HG02884 (cell line): ENCODE results near the gene PPP5C.
"Not testable (repeated sequence)": the region's sequence is repeated elsewhere in the genome, so short reads cannot be mapped to it uniquely, and the experiment has no call there.

Experiments
- ATAC-seq: cut with Tn5 transposase; IDR thresholded peaks from one replicate; pipeline ENCODE4 v1.9.1; 2021; ENCODE audit warnings: mild to moderate bottlenecking, moderate library complexity; ENCODE audit not compliant: unreplicated experiment

PPP5C gene

DNA sequence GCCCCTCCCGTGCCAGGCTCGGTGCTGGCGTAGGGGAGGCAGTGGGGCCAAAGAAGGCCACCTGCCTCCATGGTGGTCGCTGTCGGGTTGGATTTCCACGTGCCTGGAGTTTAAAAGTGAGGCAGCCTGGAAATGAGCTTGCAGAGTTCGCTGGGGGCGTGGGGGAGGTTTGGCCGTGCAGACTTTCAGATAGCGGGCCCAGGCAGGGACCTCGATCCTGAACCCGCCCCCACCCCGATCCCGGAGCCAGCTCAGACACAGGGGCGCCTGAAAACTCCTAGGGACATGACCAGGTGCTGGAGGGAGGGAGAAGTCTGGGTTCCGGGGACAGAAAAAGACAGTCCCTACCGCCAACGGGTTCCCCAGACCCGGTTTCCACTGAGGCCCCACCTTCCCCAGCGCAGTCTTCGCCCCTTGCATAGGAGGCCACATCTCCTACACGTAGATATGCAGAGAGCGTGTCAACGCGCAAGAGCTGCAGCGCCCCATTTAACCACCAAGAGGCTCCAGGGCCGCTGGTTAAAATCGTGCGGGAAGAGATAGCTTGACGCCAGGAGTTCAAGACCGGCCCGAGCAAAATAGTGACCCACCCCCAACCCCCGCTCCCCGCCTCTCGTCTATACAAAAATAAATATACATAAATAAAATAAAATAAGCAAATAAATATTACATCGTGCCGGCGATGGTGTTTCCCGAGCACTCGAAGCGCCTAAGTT, 58.0 kb downstream of the PPP5C start:
- no peak for ATAC-seq

DNA sequence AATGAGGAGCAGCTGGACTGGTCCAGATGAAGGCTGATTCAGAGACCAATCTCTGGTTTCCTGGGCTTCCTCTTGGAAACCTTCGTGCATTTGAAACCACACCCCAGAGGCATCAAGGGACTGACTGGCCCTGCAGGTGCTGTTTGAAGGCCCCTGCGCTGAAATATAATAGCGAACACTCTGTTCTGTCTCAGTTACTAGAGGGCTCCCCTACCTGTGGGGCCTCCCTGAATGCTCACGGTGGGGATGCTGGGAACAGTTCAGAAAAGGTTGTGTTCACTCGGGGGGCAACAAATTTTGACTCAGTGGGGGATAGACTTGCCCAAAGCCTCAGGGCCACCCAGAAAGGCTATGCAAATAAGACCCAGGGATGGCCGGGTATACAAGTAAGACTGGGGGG, 60.1 kb downstream of the PPP5C start:
- ATAC-seq: no peak

DNA sequence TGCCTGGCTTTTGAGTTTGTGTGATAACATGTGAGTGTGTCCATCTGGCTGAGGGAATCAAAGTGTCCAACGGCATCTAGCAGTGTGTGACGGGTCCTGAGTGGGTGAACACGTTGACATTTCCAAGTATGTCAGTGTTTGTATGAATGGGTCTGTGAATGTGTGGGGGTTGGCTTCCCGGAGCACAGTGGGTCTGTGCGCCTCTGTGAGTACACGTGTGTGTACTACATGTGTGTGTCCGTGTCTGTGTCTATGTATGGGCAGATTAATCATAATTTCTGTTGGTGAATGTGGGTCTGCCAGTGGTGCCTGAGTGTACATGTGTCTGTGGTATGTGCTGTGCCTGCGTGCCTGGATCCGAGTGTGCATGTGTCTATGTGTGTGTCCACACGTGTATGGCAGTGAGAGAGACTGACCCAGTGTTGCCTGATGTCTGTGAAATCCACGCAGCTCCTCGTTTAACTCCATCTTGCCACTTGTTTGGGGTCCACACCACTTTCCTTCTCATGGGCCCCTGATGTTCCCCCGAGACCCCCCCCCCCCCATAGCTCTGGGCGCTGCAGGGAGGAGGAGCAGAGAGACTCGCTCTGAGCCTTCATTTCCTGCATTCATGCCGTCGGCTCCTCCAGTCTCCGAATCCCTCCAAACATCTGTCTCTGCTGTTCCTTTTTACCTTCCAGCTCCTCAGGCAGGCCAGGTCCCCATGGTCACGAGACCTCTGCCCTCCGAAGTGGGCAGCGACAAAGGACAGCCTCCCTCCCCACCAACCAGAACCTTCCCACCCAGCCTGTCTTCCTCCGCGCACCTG, 61.2 kb downstream of the PPP5C start:
- no peak for ATAC-seq

DNA sequence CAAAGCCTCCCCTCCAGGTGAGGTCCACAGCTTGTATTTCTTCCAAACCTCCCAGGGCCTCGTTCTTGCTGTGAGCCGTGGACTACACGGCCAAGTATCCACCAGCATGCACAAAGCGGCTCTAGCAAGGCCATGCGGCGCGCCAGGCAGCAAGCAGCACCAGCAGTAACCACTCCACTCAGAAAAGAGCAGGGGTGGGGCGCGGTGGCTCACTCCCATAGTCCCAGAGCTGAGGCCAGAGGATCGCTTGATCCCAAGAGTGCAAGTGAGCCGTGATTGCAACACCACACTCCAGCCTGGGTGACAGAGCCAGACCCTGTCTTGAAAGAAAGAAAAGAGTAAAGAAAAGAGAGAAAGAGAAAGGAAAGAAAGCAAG, 61.8 kb downstream of the PPP5C start:
- ATAC-seq: no peak

DNA sequence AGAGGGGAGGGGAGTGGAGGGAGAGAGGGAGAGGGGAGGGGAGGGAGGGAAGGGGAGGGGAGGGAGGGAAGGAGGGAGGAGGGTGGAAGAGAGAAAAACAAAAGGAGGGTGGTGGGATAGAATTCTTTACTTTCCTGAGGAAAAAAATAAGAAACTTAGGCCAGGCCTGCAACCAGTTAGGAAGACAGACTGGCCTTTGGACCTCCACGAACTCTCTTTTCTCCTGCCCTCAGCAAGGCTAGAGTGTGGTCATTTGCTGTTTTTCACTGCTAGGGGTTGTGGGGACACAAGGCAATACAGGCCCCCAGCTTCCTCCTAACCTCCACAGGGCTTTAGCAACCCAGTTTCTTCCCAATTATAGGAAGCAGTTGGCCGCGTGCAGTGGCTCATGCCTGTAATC, 62.3 kb downstream of the PPP5C start:
- ATAC-seq: no peak

DNA sequence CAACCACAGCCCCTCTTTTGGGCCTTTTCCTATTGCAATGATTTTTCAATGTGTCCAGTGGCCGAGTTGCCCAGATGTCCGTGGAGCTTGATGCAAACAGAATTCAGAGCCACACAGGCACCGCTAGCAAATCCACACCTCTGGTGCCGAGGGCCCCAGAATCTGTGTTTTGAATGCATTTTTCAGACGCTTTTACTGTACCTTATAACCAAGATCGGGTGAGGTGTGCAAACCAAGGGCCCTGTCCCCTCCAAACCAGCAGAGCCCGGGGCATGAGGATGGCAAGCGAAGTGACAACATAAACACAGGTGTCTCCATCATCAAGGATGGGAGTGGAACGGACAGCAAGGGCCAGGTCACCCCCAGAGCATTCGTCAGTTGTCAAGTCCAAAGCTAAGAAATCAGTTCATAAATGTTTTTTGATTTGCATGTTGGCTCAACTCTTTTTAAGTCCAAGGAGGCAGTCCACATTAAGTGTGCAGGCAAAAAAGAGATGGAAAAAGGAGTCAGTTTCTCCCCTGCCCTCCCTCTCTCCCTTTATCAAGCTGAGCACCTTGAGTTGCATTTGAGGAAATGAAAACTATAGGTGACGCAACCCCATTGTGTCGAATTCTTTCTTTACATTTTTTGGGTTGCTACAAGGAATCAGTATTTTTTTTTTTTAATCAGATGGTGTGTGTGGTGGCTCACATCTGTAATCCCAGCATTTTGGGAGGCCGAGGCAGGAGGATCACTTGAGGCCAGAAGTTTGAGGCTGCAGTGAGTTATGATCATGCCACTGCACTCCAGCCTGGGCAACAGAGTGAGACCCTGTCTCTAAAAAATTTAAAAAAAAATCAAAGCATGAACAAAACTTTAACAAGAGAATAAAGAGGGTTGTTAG, 63.6 kb downstream of the PPP5C start:
- no peak for ATAC-seq

DNA sequence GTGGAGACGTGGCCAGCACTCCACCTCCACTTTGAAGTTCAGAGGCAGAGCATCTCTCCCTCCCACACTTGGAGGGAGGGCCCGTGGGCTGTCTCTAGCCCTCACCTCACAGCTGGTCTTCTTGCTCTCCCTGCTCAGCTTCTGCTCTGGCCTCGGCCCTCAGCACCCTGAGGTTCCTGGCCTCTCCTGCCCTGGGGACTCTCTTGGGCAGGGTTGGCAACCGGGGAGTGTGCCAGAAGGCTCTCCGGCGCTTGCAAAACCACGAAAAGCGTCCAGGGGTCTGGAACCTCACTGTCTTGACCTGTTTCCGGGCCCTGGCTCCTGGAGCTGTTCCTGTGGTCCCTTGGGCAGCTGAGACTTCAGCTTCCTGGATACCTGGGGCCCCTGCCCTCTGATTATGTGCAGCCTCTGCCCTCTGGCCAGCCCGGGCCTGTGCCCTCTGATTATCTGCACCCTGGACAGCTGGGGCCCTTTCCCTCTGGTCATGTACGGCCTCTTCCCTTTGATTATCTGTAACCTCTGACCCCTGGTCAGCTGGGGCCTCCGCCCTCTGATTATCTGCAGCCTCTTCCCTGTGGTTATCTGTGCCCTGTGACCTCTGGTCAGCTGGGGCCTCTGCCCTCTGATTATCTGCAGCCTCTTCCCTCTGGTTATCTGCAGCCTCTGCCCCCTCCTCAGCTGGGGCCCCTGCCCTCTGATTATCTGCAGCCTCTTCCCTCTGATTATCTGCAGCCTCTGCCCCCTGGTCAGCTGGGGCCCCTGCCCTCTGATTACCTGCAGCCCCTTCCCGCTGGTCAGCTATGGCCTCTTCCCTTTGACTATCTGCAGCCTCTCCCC, 64.4 kb downstream of the PPP5C start:
- ATAC-seq: no peak

DNA sequence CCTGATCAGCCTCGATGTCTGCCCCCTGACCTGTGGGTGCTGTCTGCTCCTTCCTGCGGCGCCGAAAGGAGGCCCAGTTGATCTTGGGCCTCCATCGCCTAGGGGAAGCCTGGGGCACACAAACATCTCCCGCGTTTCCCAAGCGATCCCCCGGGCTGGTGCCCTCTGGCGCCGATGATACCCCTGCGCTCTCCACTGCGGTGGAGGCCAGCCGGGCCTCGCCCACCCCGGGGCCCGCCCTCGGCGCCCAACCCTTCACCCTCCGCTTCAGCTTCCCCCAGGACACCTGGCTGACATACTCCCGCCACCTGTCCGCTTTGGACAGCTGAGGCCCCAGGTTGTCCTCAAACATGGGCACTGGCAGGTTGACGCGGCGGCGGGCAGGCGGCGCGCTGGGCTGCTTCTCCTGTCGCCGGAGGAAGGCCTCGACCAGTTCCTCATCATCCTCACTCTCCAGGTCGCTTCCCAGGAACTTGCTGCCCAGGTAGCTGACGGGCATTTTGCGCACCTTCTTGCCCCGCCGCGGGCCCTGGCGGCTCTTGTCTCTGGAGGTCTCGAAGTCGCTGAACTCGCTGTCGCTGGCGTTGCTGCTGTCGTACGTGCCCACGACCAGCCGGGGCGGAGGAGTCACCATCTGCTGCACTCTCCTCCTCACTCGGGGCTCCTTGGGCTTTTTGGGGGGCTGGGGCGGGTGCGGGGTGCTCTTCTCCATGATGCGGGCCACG, 65.2 kb downstream of the PPP5C start:
- no peak for ATAC-seq

DNA sequence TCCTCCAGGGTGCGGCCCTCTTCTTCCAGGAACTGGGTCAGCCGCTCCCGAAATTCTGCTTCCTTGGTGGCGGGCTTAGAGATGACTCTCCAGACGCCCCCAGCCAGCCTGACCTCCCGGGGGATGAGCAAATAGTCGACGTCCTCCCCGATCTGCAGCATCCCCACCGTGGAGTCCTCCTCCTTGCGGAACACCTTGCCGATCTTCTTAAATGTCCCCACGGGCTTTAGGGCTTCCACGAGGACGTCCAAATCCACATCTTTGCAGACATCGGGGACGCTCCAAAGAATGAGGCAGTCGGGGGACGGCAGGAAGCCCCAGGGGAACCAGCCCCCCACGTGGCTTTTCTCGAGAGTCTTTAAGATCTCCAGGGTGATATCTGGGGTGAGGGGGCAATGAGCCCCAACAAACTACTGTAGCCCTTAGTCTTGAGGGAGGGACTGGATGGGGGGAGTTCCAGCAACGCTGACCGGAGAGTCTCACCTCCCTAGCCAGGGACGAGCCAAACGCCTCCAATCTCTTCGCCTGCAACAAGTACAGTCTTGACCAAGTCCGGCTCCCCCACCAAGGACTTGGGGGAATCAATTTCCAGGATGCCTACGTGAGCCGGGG, 65.9 kb downstream of the PPP5C start:
- no peak for ATAC-seq

DNA sequence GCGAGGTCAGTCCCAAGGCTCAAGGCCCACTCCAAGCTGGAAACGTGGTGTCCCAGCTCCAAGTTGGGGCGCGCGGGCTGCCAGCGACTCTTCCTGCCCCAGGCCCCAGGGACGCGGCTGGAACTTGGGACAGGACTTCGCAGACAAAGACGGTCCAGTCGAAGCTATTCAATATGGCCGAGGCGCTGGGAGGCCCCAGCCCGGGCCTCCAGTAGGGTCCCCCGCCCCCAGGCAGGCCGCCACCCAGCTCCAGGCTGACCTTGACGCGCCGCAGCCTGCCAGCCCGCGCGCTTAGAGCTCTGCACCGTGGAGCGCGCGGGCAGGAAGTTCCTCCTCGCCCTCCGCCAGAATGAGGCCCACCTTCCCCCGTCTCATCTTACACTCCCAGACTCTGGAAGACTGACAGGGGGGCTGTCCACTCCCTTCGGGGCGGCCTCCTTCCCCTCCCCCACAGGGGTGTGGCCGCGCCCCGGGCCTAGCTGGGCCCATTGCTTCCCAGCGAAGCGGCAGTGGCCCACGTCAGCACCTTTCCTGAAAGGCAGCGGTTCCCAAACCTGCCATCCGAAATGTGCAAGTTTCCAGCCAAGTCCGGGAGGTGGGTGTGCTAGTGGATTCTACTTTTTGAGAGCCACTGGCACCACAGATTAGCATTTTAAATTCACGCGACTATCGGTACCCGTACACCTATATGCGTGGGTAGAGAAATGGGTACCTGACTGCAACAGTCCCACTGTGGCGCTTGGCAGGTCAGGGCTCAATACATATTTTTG, 66.6 kb downstream of the PPP5C start, which contains the start of gene CCDC8:
TSS of gene CCDC8 (minus strand) at position 303 of the 770 bp plus-strand sequence. CDS start 754 bp downstream, outside the sequence.
- ATAC-seq: no peak

DNA sequence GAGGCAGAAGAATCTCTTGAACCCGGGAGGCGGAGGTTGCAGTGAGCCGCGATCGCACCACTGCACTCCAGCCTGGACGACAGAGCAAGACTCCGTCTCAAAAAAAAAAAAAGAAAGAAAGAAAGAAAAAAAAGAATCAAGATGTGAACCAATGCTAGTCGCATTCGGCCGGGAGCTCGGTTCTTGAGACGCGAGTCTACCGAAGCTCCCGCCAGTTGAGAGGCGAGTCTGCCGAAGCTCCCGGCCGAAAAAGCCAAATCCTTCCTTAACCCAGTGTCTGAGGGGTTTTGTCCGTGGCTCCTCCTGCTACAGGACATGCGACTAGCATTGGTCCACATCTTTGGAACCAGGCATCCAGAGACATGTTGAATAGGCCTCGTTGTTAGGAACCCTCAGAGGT, 68.0 kb downstream of the PPP5C start:
- not testable (repeated sequence) for ATAC-seq

DNA sequence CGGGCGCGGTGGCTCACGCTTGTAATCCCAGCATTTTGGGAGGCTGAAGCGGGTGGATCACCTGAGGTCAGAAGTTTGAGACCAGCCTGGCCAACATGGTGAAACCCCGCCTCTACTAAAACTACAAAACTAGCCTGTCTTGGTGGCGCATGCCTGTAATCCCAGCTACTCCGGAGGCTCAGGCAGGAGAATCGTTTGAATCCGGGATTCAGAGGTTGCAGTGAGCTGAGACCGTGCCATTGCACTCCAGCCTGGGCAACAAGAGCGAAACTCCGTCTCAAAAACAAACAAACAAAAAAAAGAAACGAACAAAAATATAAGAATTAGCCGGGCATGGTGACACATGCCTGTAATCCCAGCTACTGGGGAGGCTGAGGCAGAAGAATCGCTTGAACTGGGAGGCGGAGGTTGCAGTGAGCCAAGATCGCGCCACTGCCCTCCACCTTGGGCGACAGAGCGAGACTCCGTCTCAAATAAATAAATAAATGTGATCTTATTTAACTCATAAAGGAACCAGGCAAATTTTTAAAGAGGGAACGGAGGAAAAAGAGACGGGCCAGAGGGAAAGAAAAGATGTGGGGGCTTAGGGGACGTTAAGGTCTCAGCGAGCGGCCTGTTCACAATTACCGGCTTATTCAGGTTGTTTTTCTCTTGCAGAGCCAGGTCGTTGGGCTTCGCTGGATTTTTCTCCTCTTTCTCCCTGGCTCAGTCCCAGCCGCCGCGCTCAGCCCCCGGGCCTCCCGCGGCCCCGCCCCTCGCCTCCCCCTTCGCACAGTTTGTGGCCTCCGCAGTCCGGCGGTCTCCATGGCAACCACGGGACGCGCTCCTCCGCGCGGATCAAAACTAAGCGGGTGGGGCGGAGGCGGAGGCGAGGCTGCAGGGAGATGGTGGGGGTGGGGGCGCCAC, 69.2 kb downstream of the PPP5C start:
- not testable (repeated sequence) for ATAC-seq

DNA sequence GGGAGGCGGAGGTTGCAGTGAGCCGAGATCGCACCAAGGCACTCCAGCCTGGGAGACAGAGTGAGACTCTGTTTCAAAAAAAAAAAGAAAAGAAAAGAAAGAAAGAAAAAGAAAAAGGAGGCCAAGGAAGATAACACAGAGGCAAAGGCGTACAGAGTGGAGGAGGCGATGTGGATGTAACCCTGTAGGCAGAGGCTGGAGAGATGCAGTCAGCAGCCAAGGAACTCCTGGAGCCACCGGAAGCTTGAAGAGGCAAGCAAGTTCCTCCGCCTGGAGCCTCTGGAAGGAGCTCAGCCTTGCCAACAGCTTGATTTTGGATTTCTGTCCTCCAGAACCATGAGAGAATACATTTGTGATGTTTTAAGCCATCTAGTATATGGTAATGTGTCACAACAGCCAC, 73.2 kb downstream of the PPP5C start:
- no peak for ATAC-seq

DNA sequence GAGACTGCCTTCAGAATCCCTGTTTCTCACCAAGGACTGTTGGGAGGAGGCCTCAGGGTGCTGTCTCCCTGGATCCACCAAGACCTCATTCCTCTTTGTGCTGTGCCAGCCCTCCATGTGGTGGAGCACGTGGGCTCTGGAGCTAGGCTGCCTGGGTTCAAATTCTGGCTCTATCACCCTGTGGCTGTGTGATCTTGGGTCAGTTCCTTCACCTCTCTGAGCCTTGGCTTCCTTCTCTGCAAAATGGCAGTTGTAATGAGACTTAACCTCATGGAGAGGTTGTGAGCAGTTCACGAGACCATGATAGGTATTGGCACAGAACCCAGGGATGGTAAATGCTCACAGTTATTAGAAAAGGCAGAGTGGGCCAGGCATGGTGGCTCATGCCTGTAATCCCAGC, 75.5 kb downstream of the PPP5C start:
- ATAC-seq: no peak

DNA sequence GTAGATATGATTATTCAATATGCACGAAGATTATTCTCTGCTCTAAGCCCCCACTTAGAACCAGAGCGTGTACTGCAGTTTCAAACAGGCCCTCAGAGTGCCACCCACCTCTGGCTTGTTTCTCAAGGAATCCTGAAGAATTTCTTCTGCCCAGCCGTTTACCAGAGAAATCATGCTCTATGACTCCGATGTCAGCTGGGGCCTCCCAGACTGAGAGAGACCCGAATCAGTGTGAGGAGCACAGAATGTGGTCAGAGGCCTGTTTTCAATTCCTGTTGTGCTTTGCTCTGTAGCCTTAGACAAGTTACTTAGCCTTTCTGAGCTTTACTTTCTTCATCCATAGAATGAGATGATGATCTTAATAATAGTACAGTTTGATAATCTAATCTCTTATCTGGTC, 76.3 kb downstream of the PPP5C start:
- ATAC-seq: no peak

DNA sequence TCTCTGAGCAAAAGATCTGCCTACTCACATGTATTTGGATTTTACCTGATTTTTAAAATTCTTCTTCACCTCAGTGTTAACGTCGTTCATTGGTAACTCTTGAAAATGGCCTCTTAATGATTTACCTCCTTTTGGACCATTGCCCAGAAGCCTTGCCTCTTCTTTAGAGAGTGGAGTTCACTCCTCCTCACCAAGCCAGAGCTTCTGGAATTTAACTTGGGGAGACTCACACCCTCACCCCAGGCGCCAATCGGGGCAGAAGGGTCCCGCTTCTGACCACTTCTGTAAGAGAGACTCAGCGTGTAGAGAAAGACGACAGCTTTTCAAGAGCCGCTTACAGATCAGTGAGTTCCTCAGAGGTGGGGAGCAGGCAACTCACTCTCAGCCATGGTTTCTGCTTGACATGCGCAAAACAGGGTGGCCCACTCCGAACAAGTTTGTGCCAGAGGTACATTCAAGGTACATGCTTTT, 79.2 kb downstream of the PPP5C start:
- ATAC-seq: no peak

DNA sequence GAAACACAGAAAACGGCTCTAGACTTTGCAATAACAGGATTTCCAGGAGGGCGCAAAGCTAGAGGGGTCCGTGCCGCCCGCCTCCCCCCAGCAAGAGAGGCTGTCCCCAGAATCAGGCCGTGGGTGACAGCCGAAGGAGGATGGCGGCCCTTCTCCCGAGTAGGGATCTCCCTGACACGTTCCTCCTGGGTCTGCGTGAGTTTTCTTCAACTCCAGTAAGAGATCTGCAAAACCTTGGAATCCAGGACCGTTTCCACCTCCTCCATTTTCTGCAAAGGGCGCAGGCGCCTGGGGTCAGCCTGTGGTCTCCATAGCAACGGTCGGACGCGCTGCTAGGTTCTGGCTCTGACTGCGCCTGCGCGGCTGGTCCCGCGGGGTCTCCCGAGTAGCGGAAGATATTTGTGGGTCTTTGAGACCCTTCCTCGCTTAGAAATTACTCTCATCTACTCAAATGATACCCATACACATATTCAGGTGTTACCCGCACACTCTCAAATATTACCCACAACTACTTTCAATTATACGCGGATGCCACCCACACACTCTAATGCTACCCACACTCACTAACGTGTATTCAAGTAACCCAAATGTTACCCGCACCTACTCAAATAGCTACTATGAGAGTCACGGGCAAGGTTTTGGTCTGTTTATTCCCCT, 79.7 kb downstream of the PPP5C start:
- no peak for ATAC-seq
